Measurements from ENCODE around the gene RNF207.

RNF207 gene

DNA sequence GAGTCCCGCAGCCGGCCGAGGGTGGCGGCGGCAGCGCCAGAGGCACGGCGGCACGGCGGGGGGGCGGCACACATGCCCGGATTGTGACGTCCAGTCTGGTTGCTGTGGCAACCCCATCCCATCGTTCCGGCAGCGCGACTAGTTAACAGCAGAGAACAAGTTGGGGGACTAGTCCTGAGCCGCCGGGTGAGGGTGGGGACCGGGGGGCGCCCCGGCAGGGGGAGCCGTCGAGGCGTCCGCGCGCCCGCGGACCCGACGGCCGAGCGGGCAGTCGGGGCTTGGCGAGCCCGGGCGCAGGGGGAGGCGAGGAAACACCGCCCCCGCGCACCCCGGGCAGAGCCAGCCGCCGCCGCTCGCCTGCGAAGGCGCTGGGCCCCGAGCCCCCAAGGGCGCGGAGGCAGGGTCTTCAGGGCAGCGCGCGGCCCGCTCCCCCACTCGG lies 25.6 kb upstream of the RNF207 start, which contains the start of gene CHD5:
CHD5 (minus strand) TSS at position 54 of the 439 bp plus-strand sequence. CDS start 298 bp downstream, outside the sequence.
- TF ChIP-seq, protein P1, sequence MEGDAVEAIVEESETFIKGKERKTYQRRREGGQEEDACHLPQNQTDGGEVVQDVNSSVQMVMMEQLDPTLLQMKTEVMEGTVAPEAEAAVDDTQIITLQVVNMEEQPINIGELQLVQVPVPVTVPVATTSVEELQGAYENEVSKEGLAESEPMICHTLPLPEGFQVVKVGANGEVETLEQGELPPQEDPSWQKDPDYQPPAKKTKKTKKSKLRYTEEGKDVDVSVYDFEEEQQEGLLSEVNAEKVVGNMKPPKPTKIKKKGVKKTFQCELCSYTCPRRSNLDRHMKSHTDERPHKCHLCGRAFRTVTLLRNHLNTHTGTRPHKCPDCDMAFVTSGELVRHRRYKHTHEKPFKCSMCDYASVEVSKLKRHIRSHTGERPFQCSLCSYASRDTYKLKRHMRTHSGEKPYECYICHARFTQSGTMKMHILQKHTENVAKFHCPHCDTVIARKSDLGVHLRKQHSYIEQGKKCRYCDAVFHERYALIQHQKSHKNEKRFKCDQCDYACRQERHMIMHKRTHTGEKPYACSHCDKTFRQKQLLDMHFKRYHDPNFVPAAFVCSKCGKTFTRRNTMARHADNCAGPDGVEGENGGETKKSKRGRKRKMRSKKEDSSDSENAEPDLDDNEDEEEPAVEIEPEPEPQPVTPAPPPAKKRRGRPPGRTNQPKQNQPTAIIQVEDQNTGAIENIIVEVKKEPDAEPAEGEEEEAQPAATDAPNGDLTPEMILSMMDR (IDR thresholded peaks at IDR 0.05; ENCODE audit: borderline replicate concordance, insufficient read depth, low read depth, low read length): peak; percentile 17; the same call in 1 of the 2 replicates
- no peak within 1 kb of the TSS for H3K4me3 ChIP-seq (ENCODE audit: low read depth, low read length)

DNA sequence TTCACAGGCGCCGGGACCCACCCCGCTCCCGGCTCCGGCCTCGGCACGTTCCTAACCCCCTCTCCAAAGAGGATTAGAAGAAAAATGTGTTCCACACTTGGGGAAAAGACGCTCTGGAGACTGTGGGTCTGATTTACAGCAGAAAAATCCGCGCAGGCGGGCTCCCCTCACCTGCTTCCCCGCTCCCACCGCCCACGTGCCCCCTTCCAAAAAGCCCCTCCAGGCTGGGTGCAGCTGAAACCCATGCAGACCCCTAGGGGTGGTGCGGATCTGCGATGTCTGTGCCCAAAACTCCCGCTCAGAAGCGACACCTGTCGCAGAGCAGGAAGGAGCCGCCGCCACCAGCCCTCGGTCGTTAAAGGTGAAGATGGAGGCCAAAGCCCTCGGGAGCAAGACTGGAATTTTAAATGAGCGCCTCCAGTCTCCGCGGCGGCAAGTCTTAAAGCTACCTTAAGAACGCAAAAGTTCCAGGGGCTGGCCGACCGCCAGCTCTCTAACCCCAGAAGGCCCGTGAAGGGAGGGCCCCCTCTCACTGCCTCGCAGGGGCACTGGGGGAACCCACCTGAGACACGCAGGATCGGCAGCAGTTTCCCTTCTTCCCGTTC lies 25.1 kb upstream of the RNF207 start:
- TF ChIP-seq, protein P1 (IDR thresholded peaks at IDR 0.05; ENCODE audit: borderline replicate concordance, insufficient read depth, low read depth, low read length): no peak
- H3K4me3 ChIP-seq (ENCODE audit: low read depth, low read length): no peak overlapping the region

DNA sequence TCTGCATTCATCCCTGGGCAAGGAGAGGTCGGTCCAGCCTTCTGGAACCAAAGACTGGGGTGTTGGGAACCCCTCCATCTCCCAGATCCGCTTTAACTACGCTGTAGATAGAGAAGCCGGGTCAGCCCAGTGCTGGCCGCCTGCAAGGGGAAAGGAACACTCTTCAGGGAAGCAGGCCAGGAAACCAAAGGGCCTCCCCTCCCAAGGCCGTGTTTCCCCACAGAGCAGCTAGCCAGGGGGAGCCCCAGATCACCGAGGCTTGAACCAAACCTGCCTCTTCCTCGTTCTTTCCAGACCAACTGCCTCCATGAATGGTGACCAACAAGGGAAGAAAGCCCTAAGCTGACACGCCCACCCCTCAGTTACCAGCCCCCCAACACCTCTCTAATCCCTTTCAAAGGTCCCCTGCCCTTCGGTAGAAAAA lies 24.6 kb upstream of the RNF207 start:
- H3K4me3 ChIP-seq (ENCODE audit: low read depth, low read length): no peak overlapping the region
- TF ChIP-seq, protein P1 (IDR thresholded peaks at IDR 0.05; ENCODE audit: borderline replicate concordance, insufficient read depth, low read depth, low read length): no peak

DNA sequence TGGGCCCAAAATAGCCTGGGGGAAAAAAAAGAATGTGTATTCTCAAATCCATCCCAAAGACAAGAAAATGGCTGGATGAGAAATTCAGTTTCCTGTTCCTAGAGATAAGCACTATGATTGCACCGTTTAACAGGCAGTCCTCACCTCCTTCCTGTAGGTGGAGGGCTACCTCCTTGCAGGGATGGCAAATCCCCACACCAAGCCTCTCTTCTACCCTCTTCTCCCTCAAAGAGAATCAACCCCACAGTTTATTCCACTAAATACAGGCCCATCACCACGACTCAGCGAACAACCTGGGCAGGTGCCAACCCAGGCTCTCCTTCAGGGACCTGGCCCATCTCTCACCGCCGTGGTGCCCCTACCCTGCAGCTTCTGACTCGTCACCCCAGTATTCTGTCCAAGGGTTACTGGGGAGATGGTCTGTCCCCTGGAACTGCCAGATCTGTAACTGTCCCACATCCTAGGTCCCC lies 22.4 kb upstream of the RNF207 start:
- no peak overlapping the region for H3K4me3 ChIP-seq (ENCODE audit: low read depth, low read length)
- TF ChIP-seq, protein P1 (IDR thresholded peaks at IDR 0.05; ENCODE audit: borderline replicate concordance, insufficient read depth, low read depth, low read length): 0 out of 2 replicates have a peak, but pooled peaks have one; percentile 4

DNA sequence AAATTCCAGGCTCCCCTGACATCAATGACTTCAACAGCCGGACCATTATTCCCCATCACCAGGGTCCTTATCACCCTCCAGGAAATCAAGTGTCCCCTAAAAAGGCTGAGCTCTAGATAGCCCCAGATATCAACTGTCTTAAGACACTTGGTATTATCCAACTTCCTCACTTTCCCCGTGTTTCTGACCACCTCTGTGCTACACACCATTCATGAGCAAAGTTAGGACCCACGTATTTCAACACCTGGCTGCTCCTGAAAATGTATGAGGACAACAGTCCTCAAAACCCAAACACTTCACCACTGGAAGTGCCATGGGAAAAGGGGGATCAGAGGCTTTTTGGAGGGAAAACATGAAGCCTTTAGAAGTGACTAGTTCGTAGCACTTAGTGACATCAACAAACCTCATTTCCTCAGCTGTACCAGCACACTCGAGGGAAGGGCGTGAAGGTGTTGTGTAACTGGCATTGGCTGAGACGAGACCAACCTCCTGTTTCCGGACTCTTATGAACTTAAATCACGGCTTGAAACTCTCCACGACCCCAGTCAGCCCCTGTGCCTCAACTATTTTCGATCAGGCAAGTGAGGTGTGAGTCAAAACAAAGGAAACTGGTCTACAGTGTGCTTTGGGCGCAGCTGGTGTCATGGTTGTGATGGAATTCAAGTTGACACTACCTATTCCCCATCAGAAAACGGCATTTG lies 21.7 kb upstream of the RNF207 start:
- TF ChIP-seq, protein P1 (IDR thresholded peaks at IDR 0.05; ENCODE audit: borderline replicate concordance, insufficient read depth, low read depth, low read length): no peak
- H3K4me3 ChIP-seq (ENCODE audit: low read depth, low read length): no peak overlapping the region

DNA sequence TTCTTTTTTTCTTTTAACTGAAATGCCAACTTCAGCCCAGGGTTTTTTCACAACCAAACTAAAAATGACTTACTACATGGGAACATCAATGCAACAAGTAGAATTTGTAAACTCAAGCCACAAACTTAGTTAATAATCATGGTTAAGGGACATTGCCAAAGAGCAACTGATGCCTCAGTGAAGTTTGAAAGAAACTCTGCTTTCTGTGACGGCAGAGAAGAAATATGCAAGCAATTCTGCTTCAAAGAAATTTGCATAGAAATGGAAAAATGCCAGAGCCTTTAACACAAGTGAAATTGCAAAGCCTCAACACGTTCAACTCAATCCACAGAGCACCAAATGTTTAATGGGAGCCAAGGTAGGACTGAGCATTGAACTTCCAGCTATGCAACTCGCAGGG lies 20.8 kb upstream of the RNF207 start:
- TF ChIP-seq, protein P1 (IDR thresholded peaks at IDR 0.05; ENCODE audit: borderline replicate concordance, insufficient read depth, low read depth, low read length): no peak

More for the DNA sequence above, 20.8 kb upstream of the RNF207 start:
- no peak overlapping the region for H3K4me3 ChIP-seq (ENCODE audit: low read depth, low read length)
